Vagina (tissue), 2 donors: ENCODE measurements around the gene MOCS1.

Experiments used
- CTCF ChIP-seq, 3 experiments: fragments of 450-650 bp in 2 of 3; fragments of 200-600 bp in 1 of 3; sonication (generic) in 1 of 3; IDR thresholded peaks; one replicate each; pipeline ENCODE4 v1.5.1; 2017 to 2019; ENCODE audit warnings: antibody characterized with exemption in 3 of 3, mild to moderate bottlenecking in 2 of 3, moderate library complexity in 2 of 3
- POLR2A ChIP-seq, 2 donors: fragments of 450-650 bp; IDR thresholded peaks; one replicate each; pipeline ENCODE4 v1.6.1; 2017; ENCODE audit warnings: antibody characterized with exemption in 2 of 2, mild to moderate bottlenecking in 2 of 2, moderate library complexity in 2 of 2
- POLR2AphosphoS5 ChIP-seq, 2 donors: sonication (generic); formaldehyde crosslinking; IDR thresholded peaks; one replicate each; pipeline ENCODE4 v1.9.0; 2017; ENCODE audit warnings: antibody characterized with exemption in 2 of 2, mild to moderate bottlenecking in 2 of 2, low read depth in 1 of 2; ENCODE audit not compliant: insufficient read depth in 1 of 2

GRCh38 chr6:39861663-39862062, 72.6 kb downstream of the MOCS1 start:
- TF ChIP-seq CTCF (IDR thresholded peaks at IDR 0.05) (no peak), POLR2AphosphoS5 (IDR thresholded peaks at IDR 0.05; ENCODE audit: insufficient read depth in 1 of 2, low read depth in 1 of 2) (no peak), POLR2A (IDR thresholded peaks at IDR 0.05) (no peak)
